Measurements from ENCODE around the gene SOX12.

Gene SOX12

DNA sequence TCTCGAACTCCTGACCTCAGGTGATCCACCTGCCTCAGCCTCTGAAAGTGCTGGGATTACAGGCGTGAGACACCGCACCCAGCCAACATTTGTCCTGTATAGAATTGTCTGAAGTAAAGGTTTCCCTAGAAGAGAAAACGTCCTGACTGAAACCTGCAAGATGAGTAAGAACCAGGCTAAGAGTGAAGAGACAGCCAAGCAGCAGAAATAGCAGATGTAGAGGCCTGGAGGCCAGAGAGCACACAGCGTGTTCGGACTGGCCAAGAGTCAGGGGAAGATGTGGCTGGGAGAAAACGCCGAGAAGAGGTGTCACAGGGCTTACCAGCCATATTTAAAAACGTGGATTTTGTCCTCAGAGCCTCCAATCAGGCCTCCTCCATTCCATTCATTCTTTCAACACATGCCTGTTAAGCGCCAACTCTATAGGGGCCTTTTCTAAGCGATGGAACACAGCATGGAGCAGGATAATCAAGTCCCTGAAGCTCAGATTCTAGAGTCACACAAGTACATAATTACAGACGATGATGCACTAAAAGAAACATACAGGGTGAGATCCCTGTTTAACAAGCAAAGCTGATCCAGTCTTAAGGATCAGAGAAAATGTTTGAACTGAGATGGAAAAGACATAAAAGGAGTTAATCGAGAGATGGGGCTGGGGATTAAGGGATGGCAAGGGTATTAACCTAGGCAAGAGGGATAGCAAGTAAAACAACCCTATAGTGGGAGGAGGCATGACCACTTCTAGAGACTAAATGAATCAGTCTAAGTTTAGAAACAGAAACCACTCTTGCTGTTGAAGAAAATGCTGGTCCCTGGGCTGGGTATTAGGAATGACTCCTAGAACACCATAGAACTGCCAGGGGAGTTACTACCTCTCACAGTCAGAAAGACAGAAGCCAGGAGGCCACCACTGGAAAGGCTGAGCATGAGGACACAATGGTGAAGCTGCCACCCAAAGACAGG is 23.2 kb upstream of the SOX12 start:
- DNase-seq, result no peak

DNA sequence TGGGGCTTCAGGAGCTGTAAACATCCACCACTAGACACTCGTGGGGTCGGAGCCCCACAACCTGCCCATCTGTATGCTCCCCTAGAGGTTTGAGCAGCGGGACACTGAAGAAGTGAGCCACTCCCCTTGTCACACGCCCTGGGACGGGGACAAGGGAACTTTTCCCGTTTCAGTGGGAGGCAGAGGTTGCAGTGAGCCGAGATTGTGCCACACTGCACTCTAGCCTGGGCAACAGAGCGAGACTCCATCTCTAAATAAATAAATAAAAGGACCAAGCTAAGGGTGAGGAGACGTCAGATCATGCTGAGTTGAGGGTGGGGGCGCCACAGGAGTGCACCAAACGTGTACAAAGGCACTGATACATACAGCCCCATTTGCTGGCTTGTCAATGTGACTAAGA is 19.6 kb upstream of the SOX12 start:
- no peak for DNase-seq

DNA sequence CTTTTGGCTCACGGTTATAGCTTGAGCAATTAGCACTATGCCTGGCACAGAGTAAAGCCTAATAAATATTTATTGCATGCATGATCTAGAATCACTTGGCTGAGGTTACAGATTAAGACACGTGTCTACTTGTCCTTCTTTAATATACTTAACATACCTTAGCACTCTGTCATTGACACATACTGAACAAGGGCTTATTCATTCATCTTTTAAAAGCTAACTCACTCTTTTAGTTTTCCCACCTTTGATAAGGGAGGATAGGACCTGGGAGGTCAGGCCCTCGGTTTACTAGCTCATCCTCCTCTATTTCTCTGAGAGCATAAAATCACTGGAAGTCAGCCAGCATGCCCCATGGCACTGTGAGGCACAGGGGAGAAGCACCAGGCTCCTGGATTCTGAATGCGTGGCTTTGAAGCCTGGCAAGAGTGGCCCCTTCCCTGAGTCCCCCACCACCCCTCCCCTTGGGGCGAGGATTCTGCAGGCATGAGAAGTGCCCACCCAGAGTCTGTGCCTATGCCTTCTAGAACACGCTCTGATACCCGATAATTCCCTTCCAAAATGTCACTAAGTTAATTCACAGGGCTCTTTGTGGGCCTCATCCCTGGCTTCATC is 16.8 kb upstream of the SOX12 start:
- DNase-seq, result no peak

DNA sequence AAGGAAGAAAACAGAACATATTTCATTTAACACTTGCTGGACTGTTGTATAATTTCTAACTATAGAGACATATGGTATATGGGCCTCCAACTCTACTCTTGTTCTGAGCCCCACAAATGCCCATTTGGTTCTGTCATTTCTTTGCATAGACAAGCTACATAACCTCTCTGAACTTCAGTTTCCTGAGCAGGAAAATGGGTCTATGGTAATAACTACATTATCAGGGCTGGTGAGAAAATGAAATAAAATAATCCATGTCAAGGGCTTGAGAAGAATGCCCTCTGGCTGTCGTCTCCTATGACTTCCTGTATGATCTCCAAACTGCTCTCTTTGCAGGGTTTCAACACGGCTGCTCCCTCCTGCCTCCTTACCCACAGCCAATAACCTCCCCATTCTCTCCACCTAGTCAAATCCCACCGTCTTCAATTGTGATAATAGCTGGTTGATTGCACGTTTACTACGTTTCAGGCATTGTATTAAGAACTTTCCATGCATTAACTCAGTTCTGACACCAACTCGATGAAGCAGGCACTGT is 16.0 kb upstream of the SOX12 start:
- DNase-seq, result no peak

DNA sequence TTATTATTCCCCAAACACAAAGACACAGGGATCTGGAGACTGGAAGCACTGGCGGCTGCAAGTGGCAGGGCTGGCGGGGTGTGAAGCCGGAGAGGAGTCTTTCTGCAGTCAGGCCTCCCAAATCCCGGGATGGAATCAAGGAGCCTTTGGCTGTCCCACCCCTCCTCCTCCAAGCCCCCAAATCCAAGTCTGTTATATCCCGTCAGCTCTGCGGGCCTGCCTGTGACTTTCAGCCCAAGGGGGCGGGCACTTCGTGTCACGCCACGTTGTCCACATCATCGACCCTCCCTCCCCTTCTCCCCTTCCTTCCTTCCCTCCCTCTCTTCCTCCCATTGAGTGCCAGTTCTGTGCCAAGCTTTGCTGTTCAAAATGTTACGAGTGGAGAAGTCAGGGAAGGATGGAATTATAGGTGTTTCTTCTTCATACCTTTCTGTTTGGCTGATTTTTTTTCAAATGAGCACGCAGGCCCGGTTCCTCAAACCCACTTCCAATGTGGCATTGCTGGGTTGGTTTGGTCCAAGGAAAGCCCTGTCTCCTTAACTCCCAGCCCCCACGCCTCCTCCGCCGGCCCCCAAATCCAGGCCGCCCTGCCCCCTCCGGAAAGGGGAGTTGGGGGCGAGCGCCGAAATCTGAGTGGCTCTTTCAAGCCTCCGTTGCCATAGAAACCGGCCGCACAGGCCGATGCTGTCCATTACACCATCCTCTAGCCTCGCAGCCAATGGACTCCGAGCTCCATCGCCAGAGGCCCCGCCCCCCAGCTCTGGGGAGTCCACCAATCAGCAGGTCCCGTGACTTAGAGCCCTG is 15.3 kb upstream of the SOX12 start:
- peak; percentile 84 for DNase-seq

DNA sequence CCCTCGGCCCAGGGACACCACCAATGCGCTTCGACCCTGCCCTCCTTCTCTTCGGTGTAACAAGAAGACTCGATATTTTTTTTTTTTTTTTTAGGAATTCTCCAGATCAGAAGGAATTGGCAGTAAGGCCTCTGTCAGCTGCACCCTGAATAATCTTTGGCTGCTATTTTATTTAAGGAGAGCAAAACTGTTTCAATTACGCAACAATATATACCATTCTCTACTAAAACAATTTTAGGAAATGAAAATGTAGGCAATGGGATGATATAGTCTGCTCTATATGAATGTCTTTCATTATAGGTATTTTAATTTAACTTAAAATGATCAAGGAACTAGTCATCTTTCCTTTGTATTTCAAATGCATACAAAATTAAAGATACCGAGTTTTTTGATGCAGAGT is 14.7 kb upstream of the SOX12 start:
- no peak for DNase-seq

DNA sequence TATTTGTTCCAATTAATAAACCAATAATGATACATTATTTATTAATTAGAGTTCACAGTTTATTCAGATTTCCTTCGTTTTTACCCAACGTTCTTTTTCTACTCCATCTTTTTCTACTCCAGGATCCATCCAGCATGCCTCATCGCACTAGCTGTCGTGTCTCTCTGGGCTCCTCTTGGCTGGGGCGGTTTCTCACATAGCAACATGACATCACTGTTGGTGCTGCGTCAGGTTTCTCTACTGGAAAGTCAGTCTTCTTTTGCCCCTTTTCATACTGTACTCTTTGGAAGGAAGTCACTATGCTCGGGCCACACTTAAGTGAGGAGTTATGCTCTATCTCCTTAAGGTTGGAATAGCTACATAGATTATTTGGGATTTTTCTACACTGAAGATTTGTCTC is 13.7 kb upstream of the SOX12 start:
- DNase-seq, result no peak

DNA sequence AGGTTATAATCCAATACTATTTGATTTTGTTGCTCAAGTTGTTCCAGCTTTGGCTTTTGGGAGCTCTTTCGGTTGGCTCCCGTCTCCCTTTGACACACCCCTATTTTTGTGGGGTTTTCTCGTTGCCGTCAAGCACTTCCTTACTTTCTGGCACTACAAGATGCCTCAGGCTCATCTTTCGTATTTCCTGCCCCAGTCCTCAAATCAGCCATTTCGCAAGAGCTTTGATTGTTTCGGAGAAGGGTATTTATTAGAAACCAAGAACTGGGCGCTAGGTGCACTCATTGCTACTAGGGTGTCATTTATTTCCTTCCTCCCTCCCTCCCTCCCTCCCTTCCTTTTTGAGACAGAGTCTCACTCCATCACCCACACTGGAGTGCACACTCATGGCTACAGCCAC is 13.3 kb upstream of the SOX12 start:
- no peak for DNase-seq

DNA sequence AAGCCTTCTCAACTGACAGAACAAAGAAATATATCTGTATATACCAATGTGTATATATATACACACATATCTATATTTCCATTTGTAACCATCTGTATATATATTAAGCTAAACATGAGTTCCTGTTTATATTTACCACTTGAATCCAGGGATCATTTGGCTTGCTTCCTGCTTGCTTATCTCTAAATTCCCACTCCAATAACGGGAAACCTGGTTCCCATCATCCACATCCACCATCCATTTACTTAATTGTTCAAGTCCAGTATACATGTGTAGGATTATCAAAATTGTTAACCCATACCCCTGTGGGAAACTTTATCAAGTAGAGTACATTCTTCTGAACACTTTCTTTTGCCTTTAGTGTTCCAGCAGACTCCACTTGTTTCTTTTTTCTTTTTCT is 12.5 kb upstream of the SOX12 start:
- no peak for DNase-seq

DNA sequence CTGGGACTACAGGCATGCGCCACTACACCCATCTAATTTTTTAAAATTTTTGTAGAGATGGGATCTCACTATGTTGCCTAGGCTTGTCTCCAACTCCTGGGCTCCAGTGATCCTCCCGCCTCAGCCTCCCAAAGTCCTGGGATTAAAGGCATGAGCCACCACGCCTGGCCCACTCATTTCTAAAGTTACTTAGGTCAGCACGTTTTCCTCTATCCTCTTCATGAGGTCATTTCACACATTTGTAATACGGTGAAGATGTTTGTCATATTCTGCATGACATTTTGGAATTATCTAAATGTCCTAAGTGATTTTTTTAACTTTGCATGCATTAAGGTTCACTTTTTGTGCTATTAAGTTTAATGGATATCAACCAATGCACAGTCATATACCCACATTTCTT is 11.9 kb upstream of the SOX12 start:
- DNase-seq, result no peak

DNA sequence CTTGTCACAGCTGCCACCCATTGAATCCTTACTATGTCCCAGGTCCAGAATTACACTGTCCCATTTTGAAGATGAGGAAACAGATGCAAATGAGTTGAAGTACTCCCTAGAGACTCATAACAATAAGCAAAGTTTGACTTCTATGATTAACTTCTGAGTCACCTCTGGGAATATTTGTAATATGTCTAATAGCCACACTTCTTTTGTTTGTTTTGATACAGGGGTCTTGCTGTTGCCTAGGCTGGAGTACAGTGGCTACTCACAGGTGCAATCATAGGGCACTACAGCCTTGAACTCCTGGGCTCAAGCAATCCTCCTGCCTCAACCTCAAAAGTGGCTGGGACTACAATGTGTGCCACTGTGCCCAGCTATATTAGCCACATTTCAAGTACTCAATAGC is 11.4 kb upstream of the SOX12 start:
- no peak for DNase-seq

DNA sequence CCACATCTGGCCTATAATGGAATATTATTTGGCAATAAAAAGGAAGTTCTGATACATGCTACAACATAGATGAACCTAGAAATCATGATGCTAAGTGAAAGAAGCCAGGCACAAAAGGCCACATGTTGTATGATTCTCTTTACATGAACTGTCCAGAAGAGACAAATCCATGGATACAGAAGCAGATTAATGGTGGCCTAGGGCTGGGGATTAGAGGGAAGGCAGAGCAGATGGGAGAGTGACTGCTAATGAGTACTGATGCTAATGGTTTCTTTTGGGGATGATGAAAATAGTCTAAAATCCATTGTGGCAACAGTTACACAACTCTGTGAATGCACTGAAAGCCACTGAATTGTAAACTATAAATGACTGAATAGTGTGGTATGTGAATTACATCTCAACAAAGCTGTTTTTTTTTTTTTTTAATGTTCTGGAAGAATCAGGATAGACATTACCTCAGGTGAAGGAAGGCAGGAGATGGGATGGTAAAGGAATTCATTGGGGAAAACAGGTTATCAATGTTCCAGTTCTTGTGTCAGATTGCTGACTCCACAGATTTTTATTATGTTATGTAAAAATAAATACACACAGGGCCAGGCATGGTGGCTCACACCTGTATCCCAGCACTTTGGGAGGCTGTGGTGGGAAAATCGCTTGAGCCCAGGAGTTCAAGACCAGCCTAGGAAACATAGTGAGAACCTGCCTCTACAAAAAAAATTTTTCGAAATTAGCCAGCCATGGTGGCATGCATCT is 8.9 kb upstream of the SOX12 start:
- no peak for DNase-seq

DNA sequence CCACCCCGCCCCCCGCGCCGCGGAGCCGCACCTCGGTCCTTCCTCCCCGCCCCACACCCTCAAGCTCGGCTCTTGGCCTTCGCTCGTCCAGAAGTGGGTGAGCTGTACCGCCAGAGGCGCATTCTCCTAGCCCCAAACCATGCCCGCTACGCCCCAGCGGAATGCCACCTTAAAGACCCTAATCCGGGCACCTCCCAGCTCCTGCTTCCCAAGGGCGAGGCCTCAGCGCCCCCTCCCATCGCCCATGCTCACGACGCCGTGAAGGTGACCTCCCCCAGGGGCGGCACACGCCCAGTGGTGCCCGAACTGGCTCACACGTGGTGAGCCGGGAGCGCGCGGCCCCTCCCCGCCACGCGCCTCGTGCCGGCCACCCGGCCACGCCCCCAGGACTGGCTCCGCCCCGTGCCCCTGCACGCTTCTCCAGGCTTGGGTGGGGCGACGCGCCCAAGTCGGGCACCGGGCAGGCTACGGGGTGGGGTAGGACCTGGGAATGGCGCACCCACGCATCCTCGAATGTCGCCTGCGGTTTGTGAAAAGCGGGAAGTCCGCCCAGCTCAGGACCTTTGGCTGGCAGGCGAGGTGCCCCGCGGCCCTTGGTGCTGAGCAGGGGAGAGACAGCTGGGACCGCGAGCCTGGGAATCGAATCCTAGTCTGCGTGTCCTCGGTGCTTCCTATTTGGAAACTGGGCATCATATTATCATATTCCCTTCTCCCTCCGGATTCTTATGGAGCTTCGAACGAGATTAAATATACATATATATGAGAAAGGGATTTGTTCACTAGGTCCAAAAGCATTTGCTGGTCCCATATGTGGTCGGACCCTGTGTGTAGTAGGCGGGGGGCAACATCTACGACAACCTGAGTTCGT is 941 bp upstream of the SOX12 start:
- DNase-seq, result peak; percentile 90

DNA sequence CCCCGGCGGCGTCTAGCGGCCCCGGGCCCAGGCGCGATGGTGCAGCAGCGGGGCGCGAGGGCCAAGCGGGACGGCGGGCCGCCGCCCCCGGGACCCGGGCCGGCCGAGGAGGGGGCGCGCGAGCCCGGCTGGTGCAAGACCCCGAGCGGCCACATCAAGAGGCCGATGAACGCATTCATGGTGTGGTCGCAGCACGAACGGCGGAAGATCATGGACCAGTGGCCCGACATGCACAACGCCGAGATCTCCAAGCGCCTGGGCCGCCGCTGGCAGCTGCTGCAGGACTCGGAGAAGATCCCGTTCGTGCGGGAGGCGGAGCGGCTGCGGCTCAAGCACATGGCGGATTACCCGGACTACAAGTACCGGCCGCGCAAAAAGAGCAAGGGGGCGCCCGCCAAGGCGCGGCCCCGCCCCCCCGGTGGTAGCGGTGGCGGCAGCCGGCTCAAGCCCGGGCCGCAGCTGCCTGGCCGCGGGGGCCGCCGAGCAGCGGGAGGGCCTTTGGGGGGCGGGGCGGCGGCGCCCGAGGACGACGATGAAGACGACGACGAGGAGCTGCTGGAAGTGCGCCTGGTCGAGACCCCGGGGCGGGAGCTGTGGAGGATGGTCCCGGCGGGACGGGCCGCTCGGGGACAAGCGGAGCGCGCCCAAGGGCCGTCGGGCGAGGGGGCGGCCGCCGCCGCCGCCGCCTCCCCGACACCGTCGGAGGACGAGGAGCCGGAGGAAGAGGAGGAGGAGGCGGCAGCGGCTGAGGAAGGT is 715 bp downstream of the SOX12 start:
- peak; percentile 43 for DNase-seq

DNA sequence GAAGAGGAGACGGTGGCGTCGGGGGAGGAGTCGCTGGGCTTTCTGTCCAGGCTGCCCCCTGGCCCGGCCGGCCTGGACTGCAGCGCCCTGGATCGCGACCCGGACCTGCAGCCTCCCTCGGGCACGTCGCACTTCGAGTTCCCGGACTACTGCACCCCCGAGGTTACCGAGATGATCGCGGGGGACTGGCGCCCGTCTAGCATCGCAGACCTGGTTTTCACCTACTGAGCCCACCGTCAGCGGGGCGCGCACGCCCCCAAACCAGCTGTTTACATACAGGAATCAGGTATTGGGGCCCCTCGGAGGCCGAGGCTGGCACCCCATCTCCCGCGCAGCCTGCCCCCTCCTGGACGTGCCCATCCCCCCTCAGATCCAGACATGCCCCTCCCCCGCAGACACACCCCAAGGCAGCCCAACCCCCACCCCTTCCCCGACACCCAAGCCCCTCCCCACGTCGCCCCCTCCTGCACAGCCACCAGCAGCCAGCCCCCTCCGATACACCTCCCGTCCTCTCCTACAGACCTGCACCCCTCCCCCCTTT is 1.4 kb downstream of the SOX12 start:
- no peak for DNase-seq

DNA sequence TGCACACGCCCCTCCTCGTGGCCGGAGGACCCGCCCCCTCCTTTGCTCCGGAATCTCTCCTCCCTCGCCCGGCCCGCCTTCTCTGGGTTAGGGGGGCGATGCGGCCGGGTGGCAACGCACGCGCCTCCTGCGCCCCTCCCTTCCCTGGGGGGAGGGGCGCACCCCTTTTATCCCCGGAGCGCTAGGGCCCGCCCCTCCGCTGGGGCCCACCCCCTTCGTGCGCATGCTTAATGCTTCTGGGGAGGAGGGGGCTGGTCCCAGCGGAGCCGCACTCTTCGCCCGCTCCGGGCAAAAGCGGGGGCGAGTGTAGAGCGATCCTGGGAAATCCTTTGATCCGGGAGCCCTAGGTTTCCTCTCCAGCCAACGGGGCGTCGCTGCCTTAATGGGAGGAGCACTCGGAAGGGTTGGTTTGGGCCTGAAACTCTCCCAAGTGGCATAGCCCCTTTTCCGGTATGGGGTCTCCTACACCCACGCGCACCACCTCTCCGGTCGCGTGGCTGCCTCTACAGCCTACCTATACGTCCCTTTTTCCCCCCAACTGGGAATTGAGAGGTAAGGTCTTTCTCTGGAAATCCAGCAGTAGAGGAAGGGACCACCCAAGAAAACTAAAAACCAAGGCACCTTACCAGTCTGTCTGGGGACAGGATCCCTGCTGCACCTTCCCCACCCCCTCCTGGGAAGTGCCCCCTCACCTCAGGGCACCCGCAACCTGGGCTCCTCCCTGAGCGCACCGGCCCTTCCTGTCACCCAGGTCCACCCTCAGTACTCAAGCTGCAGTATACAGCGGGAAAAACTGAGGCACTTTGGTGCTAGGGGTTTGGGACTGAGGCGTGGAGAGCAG is 2.1 kb downstream of the SOX12 start:
- peak; percentile 79 for DNase-seq

DNA sequence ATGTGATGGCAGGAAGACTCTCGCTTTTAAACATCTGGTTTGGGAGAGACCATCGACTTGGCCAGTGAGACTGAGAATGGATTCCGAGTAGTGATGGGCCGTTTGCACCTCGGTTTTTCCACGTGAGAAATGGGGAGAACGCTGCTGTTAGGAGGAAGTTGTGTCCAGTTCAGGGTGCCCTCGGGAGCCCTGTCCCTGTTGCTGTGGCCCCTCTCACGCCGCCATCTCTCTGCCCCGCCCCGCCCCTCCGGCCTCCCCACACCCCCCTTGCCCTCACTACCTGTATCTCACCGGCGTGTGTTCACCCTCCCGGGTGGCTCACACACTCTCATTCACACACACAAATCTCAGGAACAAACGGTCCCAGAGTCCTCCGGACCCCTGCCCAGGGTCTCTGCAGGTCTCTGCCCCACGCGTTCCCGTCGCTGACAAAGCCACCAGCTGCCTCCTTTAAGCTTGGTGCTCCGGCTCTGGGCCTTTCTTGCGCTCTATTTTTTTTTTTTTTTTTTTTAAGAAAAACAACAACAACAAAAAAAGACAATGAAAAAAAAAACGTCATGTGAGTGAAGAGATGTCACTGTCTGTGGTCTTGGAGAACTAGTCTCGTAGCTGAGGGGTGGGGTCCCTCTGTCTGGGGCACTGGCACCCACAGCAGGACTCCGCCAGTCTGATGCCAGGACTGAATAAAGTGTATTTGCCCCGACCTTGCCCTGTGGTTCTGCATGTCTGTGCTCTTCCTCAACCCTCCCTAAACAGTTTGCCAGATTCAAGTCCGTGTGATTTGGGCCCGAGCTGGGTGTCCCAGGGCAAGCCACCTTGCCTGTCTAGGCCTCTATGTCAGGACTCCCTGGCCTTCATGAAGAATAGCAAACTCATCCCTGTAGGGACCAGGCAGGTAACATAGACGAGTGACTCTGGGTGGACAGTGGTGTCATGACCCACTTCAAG is 2.9 kb downstream of the SOX12 start:
- no peak for DNase-seq

DNA sequence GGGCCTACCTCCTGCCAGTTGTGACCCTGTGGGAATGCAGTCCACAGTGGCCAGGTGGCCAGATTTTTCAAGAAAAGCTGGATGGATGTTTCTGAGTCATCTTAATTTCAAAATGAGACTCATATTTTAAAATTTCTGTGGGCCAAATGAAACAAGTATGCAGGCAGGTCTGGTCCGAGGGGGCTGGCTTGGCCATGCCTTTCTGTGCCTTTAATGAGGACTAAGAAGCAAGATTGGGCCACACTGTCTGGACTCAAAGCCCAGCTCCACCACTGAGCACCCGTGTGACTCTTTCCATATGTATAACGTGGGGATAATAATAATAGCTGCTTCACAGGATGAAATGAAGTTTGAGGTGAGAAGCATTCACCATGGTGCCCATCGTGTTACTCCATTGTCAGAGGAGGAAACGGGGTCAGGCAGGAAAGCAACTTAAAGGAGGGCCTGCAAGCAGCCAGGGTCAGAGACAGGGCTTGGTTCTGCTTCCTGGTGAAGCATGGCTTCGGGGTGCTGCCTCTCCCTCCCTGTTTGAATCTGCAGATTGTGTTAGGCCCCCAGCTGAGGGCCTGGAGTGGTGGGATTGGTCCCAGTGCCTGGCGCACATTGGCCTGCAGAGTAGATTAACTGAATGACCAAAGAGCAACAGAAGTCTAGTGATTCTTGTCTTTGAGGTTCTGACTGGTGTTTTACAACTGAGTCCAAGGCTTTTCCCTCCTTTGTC is 3.8 kb downstream of the SOX12 start:
- DNase-seq, result no peak
